NB4 (cell line): ENCODE results near the gene PHACTR1.
"Not testable (repeated sequence)": the region's sequence is repeated elsewhere in the genome, so short reads cannot be mapped to it uniquely, and the experiment has no call there.

Experiments
- DNase-seq: peaks from one replicate; pipeline ENCODE4 v3.0.0; 2010; ENCODE audit warnings: low read depth
- H3K4me3 ChIP-seq: one replicate; pipeline ENCODE4 v1.5.1; 2011; ENCODE audit warnings: mild to moderate bottlenecking, low read depth, low read length, moderate library complexity
- MYC ChIP-seq: IDR thresholded peaks from 2 replicates; pipeline ENCODE4 v1.6.1; 2011; ENCODE audit warnings: low read depth, low read length
- POLR2A ChIP-seq: IDR thresholded peaks from 2 replicates; pipeline ENCODE4 v1.6.1; 2011; ENCODE audit warnings: mild to moderate bottlenecking; ENCODE audit not compliant: insufficient read length; ENCODE audit errors: extremely low read depth
- TF ChIP-seq, protein P1 (sequence below): IDR thresholded peaks from 2 replicates; pipeline ENCODE4 v1.6.1; 2011; ENCODE audit warnings: low read depth, low read length
- TF ChIP-seq, protein P2 (sequence below): IDR thresholded peaks from one replicate; pipeline ENCODE4 v1.5.1; 2012; ENCODE audit warnings: low read depth, low read length

PHACTR1 gene

DNA sequence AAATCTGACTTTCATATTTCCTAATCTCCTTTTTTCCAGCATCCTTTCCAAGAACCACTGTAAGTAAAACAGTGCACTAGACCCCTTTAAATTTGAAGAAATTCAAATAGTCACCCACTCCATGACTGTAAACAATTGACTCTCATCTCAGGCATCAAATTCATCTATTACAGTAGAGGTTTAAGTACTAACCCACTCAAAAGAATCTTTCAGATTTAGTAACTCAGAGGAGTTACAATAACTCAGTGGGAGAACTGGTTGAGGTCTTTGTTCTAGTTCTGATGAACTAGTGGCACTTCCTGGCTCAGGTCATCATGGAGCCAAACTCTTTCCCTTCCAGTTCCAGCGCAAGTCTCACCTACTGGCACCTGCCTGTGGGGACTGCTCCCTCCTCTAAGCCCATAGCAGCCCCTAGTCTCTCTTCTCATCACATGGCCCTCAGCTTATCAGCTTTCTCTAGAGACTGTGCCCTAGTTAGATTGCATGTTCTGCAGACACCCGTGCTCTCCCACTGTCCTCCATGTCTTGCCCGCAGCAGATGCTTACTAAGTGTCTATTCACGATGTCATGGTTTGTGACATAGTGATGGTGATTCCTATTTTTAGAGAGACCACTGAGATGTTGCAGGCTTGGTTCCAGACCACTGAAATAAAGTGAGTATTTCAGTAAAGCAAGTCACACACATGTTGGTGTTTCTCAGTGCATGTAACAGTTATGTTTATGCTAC, 415.5 kb downstream of the PHACTR1 start:
- DNase-seq, result no peak
- TF ChIP-seq POLR2A (no peak), MYC (no peak)
- TF ChIP-seq, protein P1, sequence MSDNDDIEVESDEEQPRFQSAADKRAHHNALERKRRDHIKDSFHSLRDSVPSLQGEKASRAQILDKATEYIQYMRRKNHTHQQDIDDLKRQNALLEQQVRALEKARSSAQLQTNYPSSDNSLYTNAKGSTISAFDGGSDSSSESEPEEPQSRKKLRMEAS, result no peak
- TF ChIP-seq, protein P2, sequence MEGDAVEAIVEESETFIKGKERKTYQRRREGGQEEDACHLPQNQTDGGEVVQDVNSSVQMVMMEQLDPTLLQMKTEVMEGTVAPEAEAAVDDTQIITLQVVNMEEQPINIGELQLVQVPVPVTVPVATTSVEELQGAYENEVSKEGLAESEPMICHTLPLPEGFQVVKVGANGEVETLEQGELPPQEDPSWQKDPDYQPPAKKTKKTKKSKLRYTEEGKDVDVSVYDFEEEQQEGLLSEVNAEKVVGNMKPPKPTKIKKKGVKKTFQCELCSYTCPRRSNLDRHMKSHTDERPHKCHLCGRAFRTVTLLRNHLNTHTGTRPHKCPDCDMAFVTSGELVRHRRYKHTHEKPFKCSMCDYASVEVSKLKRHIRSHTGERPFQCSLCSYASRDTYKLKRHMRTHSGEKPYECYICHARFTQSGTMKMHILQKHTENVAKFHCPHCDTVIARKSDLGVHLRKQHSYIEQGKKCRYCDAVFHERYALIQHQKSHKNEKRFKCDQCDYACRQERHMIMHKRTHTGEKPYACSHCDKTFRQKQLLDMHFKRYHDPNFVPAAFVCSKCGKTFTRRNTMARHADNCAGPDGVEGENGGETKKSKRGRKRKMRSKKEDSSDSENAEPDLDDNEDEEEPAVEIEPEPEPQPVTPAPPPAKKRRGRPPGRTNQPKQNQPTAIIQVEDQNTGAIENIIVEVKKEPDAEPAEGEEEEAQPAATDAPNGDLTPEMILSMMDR, result no peak
- H3K4me3 ChIP-seq, result no peak overlapping the region

GRCh38 chr6:13133894-13134293, 417.3 kb downstream of the PHACTR1 start:
- not testable (repeated sequence) for H3K4me3 ChIP-seq, DNase-seq

DNA sequence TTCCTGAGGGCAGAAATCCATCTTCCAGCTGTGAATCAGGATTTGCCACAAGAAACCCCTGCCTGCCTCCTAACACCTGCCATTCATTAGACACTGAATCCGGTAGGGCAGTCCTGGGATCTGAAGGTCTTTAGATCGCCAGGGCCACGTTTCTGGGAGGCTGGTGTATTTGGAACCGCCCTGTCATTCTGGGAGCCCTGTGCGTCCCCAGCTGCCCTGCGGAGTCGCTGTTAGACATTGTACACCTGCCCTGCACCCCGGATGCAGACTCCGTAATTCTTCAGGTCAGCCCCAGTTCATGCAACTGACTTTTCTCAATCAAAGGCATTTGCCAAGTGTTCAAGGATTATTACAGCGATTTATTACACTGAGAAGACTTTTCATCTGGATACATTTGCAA, 418.6 kb downstream of the PHACTR1 start:
- no peak for DNase-seq
- no peak overlapping the region for H3K4me3 ChIP-seq
- TF ChIP-seq MYC (no peak), POLR2A (no peak)

DNA sequence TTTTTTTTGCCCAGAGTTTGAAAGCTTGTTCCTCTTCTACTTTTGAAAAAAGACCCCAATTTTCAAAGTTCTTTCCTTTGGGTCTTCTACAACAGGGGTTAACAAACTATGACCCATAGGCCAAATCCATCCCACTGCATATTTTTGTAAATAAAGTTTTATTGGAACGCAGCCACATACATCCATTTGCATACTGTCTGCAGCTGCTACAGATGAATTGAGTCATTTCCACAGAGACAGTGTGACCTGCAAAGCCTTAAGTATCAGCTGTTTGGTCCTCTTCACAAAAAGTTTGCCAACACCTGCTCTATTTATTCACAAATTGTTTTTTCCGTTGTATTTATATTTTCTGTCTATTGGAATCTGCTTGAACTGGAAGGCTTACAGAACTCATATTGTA, 422.6 kb downstream of the PHACTR1 start:
- DNase-seq, result no peak
- no peak overlapping the region for H3K4me3 ChIP-seq
- TF ChIP-seq POLR2A, result no peak
- no peak for TF ChIP-seq MYC
- TF ChIP-seq, protein P1, result no peak
- TF ChIP-seq, protein P2, result no peak

DNA sequence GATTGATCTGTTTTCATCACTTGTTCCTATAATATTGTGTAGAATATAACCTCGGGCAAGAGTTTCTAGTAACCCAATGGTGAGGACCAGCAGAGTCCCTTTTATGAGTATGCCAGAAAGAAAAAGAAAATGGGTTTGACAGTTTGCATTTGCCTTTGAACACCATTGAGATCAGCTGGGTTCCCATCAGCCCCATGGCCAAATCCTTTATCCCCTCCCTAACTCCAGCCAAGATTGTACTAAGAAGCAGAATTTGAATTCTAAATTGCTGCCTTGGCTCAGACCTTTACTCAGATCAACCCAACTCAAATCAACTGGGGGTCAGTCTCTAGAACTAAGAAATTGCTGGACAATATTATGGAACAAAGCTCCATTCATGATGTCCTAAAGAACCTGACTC, 424.4 kb downstream of the PHACTR1 start:
- TF ChIP-seq, protein P1, result no peak
- TF ChIP-seq POLR2A (no peak), MYC (no peak)
- TF ChIP-seq, protein P2, result no peak
- DNase-seq, result no peak
- H3K4me3 ChIP-seq, result no peak overlapping the region

GRCh38 chr6:13141387-13141786, 424.8 kb downstream of the PHACTR1 start:
- DNase-seq, result no peak
- TF ChIP-seq POLR2A (no peak), MYC (no peak)
- TF ChIP-seq, protein P1, result no peak
- TF ChIP-seq, protein P2, result no peak
- H3K4me3 ChIP-seq, result no peak overlapping the region

DNA sequence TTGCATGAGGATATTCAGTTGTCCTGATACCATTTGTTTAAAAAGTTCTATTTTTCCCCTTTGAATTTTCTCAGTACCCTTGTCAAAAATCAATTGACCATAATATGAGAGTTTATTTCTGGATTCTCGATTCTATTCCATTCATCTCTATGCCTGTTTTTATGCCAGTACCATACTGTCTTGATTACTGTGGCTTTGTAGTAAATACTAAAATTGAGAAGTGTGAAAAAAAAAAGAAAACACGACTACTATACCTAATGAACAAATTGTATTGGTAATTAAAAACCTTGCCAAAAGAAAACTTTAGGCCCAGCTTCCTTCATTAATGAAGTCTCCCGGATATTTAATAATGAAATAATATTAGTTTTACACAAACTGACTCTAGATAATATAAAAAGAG, 426.0 kb downstream of the PHACTR1 start:
- TF ChIP-seq, protein P1, result no peak
- no peak for TF ChIP-seq POLR2A
- TF ChIP-seq, protein P2, result no peak
- TF ChIP-seq MYC, result no peak
- no peak for DNase-seq
- H3K4me3 ChIP-seq, result no peak overlapping the region
